GM19438 (cell line): ENCODE measurements around the gene PROKR1.
"Not testable (repeated sequence)": the region's sequence is repeated elsewhere in the genome, so short reads cannot be mapped to it uniquely, and the experiment has no call there.

ENCODE experiments used
- ATAC-seq: cut with Tn5 transposase; IDR thresholded peaks from one replicate; pipeline ENCODE4 v1.9.1; 2021; ENCODE audit warnings: low read depth; ENCODE audit not compliant: unreplicated experiment

PROKR1 gene

DNA sequence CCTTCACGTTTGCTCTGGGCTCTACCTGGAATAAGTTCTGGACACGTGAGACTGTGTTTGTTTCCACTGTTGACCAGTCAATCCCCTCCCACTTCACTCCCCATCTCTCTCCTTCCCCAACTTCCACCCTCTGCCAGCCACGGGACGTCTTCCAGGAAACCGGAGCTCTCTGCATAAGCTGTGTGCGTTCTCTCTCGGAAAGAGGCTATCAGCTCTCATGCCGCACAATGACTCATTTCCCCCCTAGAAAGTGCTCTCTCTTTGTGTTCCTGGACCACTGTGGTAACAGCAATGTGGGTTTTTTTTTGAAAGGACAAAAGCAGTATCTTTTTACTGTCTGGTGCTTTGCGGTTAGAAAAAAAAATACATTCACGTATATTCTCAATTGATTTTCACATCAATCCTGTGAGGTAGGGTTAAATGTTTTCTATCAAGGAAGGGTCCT lies 10.2 kb downstream of the PROKR1 start:
- ATAC-seq, result peak; percentile 73

DNA sequence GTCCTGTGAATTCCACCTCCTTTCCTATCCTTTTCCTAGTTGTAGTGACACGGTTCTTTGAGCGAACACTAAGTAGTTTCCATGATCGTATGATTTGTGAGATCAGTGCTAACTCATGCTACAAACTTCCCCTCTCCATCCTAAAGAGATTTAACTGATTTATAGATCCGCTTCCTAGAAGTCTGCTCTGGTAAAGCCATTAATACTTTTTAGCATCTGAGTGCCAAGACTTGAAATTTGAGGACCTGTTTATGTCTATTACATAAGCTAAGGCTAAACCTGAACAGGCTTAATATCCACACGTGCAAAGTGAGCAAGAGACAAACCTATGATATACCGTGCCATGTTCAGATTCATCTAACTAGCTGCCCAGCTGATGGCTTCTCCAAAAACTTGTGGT lies 14.9 kb downstream of the PROKR1 start:
- no peak for ATAC-seq

DNA sequence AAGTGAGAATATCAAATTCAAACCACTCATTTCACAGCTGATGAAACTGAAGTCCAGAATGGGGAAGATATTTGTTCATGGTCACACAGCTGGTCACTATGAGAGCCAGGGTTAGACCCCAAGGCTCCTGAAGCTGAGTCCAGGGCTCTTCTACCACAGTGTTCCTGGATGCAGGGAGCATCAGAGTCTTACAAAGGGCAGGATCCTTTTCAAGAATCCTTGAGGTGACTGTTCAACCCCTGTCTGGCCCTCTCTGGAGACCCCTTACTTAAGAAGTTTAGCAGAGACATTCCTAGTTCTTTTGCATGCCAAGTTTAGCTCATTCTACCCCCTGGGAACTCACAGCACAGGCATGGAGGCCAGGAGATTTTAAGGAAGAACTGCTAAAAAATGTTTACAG lies 15.7 kb downstream of the PROKR1 start:
- ATAC-seq, result no peak

GRCh38 chr2:68660658-68661057 lies 17.3 kb downstream of the PROKR1 start:
- no peak for ATAC-seq

- no peak for ATAC-seq
Measured at GRCh38 chr2:68662466-68662865, 19.1 kb downstream of the PROKR1 start.

DNA sequence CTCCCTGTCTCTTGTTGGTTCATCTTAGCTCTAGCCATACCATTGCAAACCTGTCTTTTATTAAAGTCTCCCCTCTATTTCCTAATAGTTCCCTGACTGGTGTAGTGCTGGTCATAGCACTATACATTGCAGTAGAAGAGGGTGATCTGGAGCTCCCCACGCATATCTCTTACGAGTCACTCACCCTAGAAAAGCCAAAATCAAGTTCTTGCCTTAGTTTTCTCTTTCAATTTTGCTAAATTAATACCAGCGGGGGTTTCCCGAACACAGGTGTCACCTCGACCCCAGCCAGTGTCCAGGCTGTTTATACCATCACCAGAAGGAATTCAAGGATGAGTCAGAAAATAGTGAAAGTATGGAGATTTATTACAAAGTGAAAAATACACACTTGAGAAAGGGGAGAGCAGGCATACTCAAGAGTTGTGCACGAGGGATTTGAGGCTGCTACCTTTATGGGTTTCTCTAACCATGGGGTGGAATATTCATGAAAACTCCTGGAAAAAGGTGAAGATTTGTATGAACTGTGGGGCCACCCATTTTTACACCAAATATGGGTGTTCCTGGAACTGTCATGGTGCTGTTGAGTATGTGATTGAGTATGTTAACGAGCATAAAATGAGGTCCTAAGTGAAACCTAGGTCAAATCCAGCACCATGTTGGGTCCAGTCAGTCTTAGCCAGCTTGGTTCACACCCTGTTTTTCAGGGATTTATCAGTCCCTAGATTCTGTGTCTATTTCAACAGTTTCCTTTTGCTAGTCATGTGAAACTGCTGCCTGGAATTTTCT lies 20.2 kb downstream of the PROKR1 start:
- ATAC-seq, result no peak

DNA sequence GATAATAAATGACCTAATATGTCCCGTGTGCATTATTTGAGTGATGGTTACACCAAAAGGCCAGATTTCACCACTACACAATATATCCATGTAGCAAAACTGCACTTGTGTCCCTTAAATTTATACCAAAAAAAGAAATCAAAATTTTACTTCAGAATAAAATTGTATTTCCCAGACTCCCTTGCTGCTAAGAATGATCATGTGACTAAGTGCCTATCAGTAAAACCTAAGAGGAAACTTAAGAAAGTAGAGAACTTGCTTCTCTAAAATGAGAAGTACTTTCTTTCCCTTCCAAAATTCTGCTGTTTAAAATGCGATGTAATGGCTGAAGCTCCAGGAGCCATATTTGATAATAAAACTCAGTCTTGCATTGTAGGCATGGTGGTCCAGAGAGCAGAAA lies 24.0 kb downstream of the PROKR1 start:
- no peak for ATAC-seq

DNA sequence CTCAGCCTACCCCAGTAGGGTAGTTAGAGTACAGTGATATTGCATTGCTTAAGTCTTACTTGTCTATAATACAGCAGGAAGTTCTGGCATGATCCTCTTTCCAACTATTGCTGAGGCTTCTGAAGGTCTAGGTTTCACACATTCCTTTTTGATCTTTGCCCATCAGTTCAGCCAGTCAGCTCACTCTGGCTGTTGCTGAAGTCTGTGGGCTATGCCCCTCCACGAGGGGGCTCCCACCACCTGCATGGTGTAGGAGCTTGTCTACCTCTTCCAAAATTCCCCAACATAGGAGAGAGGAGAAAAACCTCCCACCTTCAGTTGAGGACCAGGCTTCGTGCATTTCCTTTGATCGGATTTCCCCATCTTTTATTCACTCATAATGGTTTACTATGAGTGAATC lies 26.3 kb downstream of the PROKR1 start:
- no peak for ATAC-seq

DNA sequence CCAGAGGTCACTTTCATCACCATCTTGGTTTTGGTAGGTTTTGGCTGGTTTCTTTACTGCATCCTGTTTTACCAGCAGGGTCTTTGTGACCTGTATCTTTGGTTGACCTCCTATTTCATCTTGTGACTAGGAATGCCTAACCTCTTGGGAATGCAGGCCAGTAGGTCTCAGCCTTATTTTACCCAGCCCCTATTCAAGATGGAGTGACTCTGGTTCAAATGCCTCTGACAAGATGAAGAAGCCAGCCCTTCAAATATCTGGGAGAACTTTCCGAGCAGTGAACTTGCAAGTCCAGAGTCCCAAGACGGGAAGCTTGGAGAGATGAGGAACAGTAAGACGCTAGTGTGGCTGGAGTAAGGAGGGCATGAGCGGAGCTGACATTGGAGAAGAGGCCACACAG lies 28.6 kb downstream of the PROKR1 start:
- no peak for ATAC-seq

- ATAC-seq, result no peak
Measured at GRCh38 chr2:68673631-68674030, 30.3 kb downstream of the PROKR1 start.

- ATAC-seq, result no peak
Measured at GRCh38 chr2:68675470-68675869, 32.1 kb downstream of the PROKR1 start.

DNA sequence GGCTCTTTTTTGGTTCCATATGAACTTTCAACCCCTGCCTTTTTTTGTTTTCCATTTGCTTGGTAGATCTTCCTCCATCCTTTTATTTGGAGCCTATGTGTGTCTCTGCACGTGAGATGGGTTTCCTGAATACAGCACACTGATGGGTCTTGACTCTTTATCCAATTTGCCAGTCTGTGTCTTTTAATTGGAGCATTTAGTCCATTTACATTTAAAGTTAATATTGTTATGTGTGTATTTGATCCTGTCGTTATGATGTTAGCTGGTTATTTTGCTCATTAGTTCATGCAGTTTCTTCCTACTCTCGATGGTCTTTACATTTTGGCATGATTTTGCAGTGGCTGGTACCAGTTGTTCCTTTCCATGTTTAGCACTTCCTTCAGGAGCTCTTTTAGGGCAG lies 34.5 kb downstream of the PROKR1 start:
- ATAC-seq, result not testable (repeated sequence)

- not testable (repeated sequence) for ATAC-seq
Measured at GRCh38 chr2:68679166-68679916, 36.0 kb downstream of the PROKR1 start.

GRCh38 chr2:68679917-68680267 lies 36.5 kb downstream of the PROKR1 start:
- not testable (repeated sequence) for ATAC-seq

DNA sequence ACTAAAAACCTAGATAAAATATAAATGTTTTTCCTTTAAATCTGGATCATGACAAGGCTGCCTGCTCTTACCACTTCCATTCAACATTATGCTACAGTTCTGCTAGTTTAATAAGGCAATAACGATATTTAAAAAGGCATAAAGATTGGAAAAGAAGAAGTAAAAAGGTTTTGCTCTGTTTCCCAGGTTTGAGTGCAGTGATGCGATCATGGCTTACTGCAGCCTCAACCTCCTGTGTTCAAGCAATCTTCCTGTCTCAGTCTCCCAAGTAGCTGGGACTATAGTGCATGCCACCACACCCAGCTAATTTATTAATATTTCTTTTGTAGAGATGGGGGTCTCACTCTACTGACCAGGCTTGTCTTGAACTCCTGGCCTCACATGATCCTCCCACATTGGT lies 40.8 kb downstream of the PROKR1 start:
- no peak for ATAC-seq

GRCh38 chr2:68686178-68686577 lies 42.8 kb downstream of the PROKR1 start:
- ATAC-seq, result no peak

- ATAC-seq, result no peak
Measured at GRCh38 chr2:68687018-68687417, 43.6 kb downstream of the PROKR1 start.

DNA sequence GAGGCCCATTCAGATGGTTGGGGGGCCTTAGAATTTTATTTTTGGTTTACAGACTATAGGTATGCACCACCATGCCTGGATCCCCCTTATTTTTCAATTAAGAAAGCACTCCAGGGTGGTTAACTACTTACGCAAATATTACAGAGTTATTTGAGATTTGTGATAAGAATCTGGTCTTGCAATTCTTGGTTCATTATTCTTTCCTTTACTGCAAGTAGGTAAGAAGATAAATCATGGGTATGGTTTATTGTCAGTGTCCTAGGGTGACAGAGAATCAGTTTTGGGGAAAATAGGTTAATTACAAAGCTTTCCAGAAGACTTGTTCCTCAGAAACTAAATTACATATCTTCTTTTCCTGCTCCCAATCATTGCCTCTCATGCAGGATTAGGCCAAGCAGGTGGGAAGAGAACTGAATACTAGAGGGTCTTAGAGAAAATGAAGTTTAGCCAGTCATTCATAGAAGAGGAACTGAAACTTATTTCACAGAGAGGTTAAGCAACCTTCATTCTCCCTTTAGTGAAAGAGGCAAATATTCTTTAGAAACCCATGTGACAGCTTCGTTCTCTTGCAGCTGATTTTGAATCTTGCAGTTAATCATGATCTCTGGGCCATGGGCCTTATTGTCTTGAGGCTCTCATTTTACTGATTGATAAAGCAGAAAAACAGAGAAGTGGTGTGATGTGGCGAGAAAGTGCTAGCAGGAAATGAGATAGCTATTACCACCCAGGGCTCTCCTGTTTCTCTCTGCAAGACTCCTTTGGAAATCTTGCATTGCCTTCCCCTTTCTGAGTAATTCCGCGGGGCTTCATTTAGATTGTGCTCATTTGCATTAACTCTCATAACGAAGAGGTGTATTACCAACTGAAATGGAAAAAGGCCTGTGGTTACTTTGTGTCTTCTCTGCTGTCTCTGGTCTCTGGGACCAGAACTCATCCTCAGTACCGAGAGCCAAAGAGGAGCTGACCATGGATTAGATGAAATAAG lies 46.5 kb downstream of the PROKR1 start:
- peak; percentile 85 for ATAC-seq

DNA sequence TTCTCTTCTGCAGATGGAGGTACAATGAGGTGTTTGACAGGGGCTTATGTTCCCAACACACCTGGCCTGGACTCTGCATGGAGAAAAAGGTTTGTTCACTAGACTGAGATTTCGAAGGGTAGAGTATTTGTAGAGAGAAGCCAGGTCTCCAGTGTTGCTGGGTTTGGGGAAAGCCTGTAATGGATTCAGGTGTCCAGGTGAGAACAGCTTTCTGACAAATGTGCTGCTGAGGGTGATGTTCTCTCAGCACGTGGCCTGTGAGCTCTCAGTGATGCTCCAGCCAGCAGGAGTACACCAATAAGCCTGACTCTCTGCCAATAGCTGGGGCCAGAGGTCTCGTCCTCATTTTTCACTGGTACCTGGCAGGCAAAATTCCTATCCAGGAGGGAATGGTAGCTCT lies 47.5 kb downstream of the PROKR1 start:
- no peak for ATAC-seq

- no peak for ATAC-seq
Measured at GRCh38 chr2:68692511-68692910, 49.1 kb downstream of the PROKR1 start.

- ATAC-seq, result no peak
Measured at GRCh38 chr2:68693951-68694350, 50.6 kb downstream of the PROKR1 start.
